ENCODE data around the gene DCC.

GRCh38 chr18:53004798-53005197 lies 664.8 kb downstream of the DCC start:
- TF ChIP-seq, protein P1, sequence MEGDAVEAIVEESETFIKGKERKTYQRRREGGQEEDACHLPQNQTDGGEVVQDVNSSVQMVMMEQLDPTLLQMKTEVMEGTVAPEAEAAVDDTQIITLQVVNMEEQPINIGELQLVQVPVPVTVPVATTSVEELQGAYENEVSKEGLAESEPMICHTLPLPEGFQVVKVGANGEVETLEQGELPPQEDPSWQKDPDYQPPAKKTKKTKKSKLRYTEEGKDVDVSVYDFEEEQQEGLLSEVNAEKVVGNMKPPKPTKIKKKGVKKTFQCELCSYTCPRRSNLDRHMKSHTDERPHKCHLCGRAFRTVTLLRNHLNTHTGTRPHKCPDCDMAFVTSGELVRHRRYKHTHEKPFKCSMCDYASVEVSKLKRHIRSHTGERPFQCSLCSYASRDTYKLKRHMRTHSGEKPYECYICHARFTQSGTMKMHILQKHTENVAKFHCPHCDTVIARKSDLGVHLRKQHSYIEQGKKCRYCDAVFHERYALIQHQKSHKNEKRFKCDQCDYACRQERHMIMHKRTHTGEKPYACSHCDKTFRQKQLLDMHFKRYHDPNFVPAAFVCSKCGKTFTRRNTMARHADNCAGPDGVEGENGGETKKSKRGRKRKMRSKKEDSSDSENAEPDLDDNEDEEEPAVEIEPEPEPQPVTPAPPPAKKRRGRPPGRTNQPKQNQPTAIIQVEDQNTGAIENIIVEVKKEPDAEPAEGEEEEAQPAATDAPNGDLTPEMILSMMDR (optimal IDR thresholded peaks at IDR 0.05 in 1 of 3, IDR thresholded peaks at IDR 0.05 in 1 of 3, conservative IDR thresholded peaks at IDR 0.05 in 1 of 3; ENCODE audit: extremely low read depth in 1 of 3, insufficient read depth in 2 of 3, low read length in 3 of 3) = no peak
- no peak for TF ChIP-seq EZH2 (IDR thresholded peaks at IDR 0.05; ENCODE audit: low read length)

All from keratinocyte (primary cell).